GM18858 (cell line): ENCODE results near the gene ZNF443.
"Not testable (repeated sequence)": the region's sequence is repeated elsewhere in the genome, so short reads cannot be mapped to it uniquely, and the experiment has no call there.

Experiments used
- ATAC-seq: cut with Tn5 transposase; IDR thresholded peaks from one replicate; pipeline ENCODE4 v1.9.1; 2021; ENCODE audit not compliant: unreplicated experiment

ZNF443 gene

DNA sequence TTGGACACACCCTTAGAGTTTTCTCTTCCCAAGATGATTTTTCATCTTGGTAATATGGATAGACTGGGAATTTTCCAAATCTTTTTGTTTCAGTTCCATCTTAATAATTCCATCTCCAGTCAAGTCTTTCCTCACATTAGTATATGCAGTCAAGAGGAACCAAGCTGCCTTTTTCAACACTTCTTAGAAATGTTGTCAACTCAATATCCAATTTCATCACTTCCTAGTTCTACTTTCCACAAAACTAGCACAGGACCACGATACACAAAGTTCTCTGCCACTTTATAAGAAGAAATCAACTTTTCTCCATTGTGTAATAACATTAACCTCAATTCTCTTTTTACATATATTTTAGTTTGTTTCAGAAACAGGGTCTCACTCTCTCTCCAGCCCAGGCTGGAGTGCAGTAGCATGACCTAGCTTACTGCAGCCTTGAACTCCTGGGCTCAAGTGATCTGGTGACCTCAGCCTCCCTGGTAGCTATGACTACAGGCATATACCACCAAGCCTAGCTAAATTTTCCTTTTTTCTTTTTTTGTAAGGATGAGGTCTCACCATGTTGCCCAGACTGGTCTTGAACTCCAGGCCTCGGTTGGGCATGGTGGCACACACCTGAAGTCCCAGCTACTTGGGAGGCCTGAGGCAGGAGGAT, 15.5 kb downstream of the ZNF443 start:
- no peak for ATAC-seq

- not testable (repeated sequence) for ATAC-seq
Measured at GRCh38 chr19:12417273-12417672, 23.5 kb downstream of the ZNF443 start.

DNA sequence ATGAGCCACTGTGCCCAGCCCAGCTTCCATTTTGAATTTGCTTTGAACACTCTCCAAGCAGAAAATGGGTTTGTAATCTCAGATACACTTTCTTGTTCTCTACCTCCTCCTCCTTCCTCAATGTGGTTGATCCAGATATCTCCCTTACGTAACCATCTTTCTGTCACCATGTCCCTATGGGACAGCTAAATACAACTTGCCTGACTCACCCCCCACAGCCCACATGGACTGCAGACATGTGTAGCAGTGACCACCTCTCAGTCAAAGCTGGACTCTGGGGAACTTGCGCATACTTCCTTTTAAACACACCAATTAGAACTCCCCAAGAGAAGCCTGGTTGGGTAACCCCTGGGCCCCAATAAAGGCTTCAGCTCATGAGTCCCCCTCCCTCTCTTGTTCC, 28.9 kb downstream of the ZNF443 start:
- ATAC-seq = no peak

- no peak for ATAC-seq
Measured at GRCh38 chr19:12400633-12401502, 40.0 kb downstream of the ZNF443 start, which contains the start of gene ZNF799. Gene ZNF799, minus strand, starts transcription at chr19:12401271. Its CDS starts 201 bp downstream, at chr19:12401070.

GRCh38 chr19:12399901-12400632, 40.8 kb downstream of the ZNF443 start:
- ATAC-seq = not testable (repeated sequence)

- ATAC-seq = not testable (repeated sequence)
Measured at GRCh38 chr19:12391148-12391547, 49.7 kb downstream of the ZNF443 start.

- not testable (repeated sequence) for ATAC-seq
Measured at GRCh38 chr19:12386365-12386764, 54.5 kb downstream of the ZNF443 start.

- ATAC-seq = no peak
Measured at GRCh38 chr19:12380444-12380737, 60.4 kb downstream of the ZNF443 start.

DNA sequence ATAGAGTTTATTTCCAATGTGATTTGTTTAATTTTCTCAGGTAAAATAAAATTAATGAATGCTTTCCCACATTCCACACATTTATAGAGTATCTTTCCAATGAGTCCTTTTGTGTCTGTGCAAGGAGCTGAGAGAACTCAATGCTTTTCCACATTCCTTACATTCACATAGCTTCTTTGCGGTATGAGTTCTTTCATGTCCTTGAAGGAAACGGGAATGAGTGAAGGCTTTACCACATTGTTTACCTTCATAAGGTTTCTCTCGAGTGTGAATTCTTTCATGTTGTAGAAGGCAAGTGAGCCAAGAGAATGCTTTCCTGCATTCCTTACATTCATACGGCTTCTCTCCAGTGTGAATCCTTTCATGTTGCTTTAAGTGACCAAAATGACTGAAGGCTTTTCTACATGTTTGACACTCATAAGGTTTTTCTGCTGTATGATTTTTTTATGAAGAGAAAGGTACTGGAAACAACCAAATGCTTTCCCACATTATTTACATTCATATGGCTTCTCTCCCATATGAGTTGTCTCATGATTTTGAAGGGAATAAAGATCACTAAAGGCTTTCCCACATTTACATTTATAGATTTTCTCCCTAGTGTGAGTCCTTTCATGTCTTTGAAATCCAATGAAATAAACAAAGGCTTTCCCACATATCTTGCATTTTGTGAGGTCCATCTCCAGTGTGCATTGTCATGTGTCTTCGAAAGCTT, 60.9 kb downstream of the ZNF443 start:
- ATAC-seq = no peak
